Middle frontal gyrus (tissue), 1 donor: Measurements from ENCODE around the gene ZBTB24.

Experiments used
- DNase-seq: peaks from one replicate; pipeline ENCODE4 v3.0.0-alpha.2; 2015; ENCODE audit warnings: low spot score; ENCODE audit errors: extremely low spot score

ZBTB24 gene

GRCh38 chr6:109421184-109421583, 61.8 kb downstream of the ZBTB24 start:
- DNase-seq = no peak

- no peak for DNase-seq
These were observed 62.3 kb downstream of the ZBTB24 start for GRCh38 chr6:109420751-109421150.

GRCh38 chr6:109417646-109418045, 65.4 kb downstream of the ZBTB24 start:
- DNase-seq = no peak
